Hepatocyte (in vitro differentiated cells): ENCODE results near the gene ATOH8. TPM values are rescaled to one million over a fixed set of nuclear protein-coding genes. Genes with fewer than 3 reads are reported as not detected.

Experiments used
- DNase-seq: peaks from one replicate; pipeline ENCODE4 v3.0.0-alpha.2; 2016; ENCODE audit warnings: low spot score
- H2AFZ ChIP-seq: fragments of 200-600 bp; sonication (generic); 2 replicates; pipeline ENCODE4 v1.6.0; 2016; ENCODE audit warnings: antibody characterized with exemption, mild to moderate bottlenecking
- H3K27ac ChIP-seq: fragments of 200-600 bp; sonication (generic); 2 replicates; pipeline ENCODE4 v1.5.1; 2016; ENCODE audit warnings: mild to moderate bottlenecking
- H3K27me3 ChIP-seq: fragments of 200-600 bp; sonication (generic); 2 replicates; pipeline ENCODE4 v1.6.1; 2016
- H3K36me3 ChIP-seq: fragments of 200-600 bp; sonication (generic); replicated peaks from 2 replicates; pipeline ENCODE4 v1.5.1; 2016; ENCODE audit warnings: low read depth; ENCODE audit not compliant: insufficient read depth
- H3K4me1 ChIP-seq: fragments of 200-600 bp; sonication (generic); 2 replicates; pipeline ENCODE4 v1.5.1; 2016; ENCODE audit warnings: mild to moderate bottlenecking, moderate library complexity; ENCODE audit not compliant: insufficient read depth
- H3K4me2 ChIP-seq: fragments of 200-600 bp; sonication (generic); 2 replicates; pipeline ENCODE4 v1.6.0; 2016
- H3K4me3 ChIP-seq: fragments of 200-600 bp; sonication (generic); 2 replicates; pipeline ENCODE4 v1.5.1; 2016; ENCODE audit warnings: mild to moderate bottlenecking
- H3K79me2 ChIP-seq: fragments of 200-600 bp; sonication (generic); 2 replicates; pipeline ENCODE4 v1.6.0; 2017; ENCODE audit warnings: mild to moderate bottlenecking
- H3K9me2 ChIP-seq: fragments of 200-600 bp; sonication (generic); replicated peaks from 2 replicates; pipeline ENCODE4 v1.6.0; 2017; ENCODE audit warnings: mild to moderate bottlenecking; ENCODE audit not compliant: insufficient read depth
- H3K9me3 ChIP-seq: fragments of 200-600 bp; sonication (generic); 2 replicates; pipeline ENCODE4 v1.5.1; 2016; ENCODE audit warnings: low read depth, mild to moderate bottlenecking
- H4K20me1 ChIP-seq: fragments of 200-600 bp; sonication (generic); 2 replicates; pipeline ENCODE4 v1.6.0; 2016; ENCODE audit warnings: mild to moderate bottlenecking; ENCODE audit not compliant: insufficient read depth, poor library complexity, severe bottlenecking
- EZH2 ChIP-seq: fragments of 200-600 bp; sonication (generic); IDR thresholded peaks from 2 replicates; pipeline ENCODE4 v1.6.1; 2016; ENCODE audit warnings: antibody characterized with exemption, mild to moderate bottlenecking, borderline replicate concordance
- EZH2phosphoT487 ChIP-seq: fragments of 200-600 bp; sonication (generic); IDR thresholded peaks from one replicate; pipeline ENCODE4 v1.6.1; 2018; ENCODE audit warnings: antibody characterized with exemption, mild to moderate bottlenecking, low read depth, moderate library complexity; ENCODE audit not compliant: unreplicated experiment, severe bottlenecking
- WGBS: methylation state at CpG from one replicate; pipeline ENCODE4 v1.1.6; 2016; ENCODE audit warnings: low lambda C conversion rate; ENCODE audit errors: missing lambda C conversion rate; 5-methylcytosine and 5-hydroxymethylcytosine counted together
- polyA plus RNA-seq: library from polyadenylated mRNA; unstranded; fragments of >200 nt; fragmentation: Nextera tagmentation; extraction: Ambion mirVana; gene quantifications from 2 replicates; pipeline ENCODE4 v1.2.1, GENCODE V29; 2016
- total RNA-seq: library from RNA; depleted of rRNA; stranded (reverse); fragments of >200 nt; gene quantifications from 2 replicates; pipeline ENCODE4 v1.2.3, GENCODE V29; 2014
- TF ChIP-seq, protein P1 (sequence below): fragments of 200-600 bp; sonication (generic); IDR thresholded peaks from 2 replicates; pipeline ENCODE4 v1.5.1; 2016; ENCODE audit warnings: antibody characterized with exemption, mild to moderate bottlenecking; ENCODE audit not compliant: poor library complexity

Gene ATOH8
- total and polyA plus RNA-seq, 2 experiments from 2014 or later: 1.3 to 2.0 TPM

DNA sequence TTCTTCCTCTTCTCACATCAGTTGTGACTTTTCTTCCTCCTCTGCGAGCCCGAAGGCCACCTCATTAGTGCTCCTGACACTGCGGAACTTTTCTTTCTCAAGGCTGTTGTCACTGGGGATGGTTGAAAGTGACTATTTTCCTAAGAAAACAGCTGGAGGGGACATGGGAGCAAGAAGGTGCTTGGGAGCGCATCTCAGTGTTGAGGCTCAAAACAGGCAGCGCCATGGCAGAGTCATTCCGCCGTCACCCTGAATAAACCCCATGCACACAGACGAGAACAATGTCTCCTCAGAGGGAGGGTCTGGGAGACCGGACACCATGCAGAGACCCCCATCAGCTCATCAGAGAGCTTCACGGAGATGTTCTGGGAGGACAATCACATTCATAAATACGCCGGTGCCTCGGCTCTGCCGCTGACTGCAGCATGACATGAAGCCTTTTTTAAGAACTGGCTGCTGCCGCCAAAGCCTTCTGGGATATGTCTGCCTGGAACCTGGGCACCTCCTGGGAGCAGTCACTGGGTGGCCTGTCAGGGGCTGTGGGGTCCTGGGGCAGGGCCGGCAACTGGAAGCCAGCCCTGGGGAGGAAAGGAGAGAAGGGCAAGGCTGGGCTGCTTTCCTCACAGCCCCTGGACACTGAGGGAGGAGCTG lies 19.2 kb downstream of the ATOH8 start:
- H3K9me3 ChIP-seq: no peaks in the 10 kb centered on the region
- H3K36me3 ChIP-seq: no peaks in the 10 kb centered on the region
- H3K4me2 ChIP-seq: peak overlapping the region; percentile 65
- no peak overlapping the region for H3K4me3 ChIP-seq
- no peak for TF ChIP-seq EZH2
- TF ChIP-seq, protein P1, sequence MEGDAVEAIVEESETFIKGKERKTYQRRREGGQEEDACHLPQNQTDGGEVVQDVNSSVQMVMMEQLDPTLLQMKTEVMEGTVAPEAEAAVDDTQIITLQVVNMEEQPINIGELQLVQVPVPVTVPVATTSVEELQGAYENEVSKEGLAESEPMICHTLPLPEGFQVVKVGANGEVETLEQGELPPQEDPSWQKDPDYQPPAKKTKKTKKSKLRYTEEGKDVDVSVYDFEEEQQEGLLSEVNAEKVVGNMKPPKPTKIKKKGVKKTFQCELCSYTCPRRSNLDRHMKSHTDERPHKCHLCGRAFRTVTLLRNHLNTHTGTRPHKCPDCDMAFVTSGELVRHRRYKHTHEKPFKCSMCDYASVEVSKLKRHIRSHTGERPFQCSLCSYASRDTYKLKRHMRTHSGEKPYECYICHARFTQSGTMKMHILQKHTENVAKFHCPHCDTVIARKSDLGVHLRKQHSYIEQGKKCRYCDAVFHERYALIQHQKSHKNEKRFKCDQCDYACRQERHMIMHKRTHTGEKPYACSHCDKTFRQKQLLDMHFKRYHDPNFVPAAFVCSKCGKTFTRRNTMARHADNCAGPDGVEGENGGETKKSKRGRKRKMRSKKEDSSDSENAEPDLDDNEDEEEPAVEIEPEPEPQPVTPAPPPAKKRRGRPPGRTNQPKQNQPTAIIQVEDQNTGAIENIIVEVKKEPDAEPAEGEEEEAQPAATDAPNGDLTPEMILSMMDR: no peak
- TF ChIP-seq EZH2phosphoT487: no peak
- no peaks in the 10 kb centered on the region for H3K9me2 ChIP-seq
- H2AFZ ChIP-seq: no peak overlapping the region
- no peaks in the 10 kb centered on the region for H3K79me2 ChIP-seq
- DNase-seq: no peak
- peaks cover 52% of the 10 kb centered on the region for H3K4me1 ChIP-seq
- H3K27ac ChIP-seq: peak overlapping the region; percentile 95
- WGBS: 64% methylated on average over 15 of the region's 16 CpGs
- H3K27me3 ChIP-seq: no peaks in the 10 kb centered on the region
- no peaks in the 10 kb centered on the region for H4K20me1 ChIP-seq

DNA sequence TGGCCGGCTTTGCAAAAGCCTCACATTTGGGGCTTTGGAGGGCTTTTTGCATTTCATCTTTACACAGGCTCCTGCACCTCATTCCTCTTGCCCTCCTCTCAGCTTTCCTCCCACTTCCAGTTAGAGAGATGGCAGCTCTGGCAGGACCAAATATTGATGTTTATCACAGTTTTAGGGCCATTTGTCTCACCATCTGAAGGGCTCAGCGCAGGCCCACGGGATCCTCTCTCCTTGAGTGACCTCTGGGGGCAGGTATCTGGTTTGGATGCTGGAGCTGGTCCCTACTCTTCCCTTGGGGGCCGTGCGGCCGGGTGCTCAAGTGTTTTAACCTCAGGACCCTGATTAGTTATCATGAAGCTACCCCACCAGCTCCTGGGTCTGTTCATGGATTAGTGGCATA lies 19.9 kb downstream of the ATOH8 start:
- no peak overlapping the region for H3K4me3 ChIP-seq
- H3K36me3 ChIP-seq: no peaks in the 10 kb centered on the region
- TF ChIP-seq EZH2phosphoT487 (no peak), EZH2 (no peak)
- TF ChIP-seq, protein P1: no peak
- WGBS: 76% methylated on average over 6 of the region's 6 CpGs
- H3K9me2 ChIP-seq: no peaks in the 10 kb centered on the region
- H3K27me3 ChIP-seq: no peaks in the 10 kb centered on the region
- DNase-seq: no peak
- H3K4me1 ChIP-seq: peaks cover 48% of the 10 kb centered on the region
- H3K4me2 ChIP-seq: peak overlapping the region; percentile 65
- H3K27ac ChIP-seq: peak overlapping the region; percentile 95
- H3K9me3 ChIP-seq: no peaks in the 10 kb centered on the region
- no peaks in the 10 kb centered on the region for H3K79me2 ChIP-seq
- no peaks in the 10 kb centered on the region for H4K20me1 ChIP-seq
- no peak overlapping the region for H2AFZ ChIP-seq

DNA sequence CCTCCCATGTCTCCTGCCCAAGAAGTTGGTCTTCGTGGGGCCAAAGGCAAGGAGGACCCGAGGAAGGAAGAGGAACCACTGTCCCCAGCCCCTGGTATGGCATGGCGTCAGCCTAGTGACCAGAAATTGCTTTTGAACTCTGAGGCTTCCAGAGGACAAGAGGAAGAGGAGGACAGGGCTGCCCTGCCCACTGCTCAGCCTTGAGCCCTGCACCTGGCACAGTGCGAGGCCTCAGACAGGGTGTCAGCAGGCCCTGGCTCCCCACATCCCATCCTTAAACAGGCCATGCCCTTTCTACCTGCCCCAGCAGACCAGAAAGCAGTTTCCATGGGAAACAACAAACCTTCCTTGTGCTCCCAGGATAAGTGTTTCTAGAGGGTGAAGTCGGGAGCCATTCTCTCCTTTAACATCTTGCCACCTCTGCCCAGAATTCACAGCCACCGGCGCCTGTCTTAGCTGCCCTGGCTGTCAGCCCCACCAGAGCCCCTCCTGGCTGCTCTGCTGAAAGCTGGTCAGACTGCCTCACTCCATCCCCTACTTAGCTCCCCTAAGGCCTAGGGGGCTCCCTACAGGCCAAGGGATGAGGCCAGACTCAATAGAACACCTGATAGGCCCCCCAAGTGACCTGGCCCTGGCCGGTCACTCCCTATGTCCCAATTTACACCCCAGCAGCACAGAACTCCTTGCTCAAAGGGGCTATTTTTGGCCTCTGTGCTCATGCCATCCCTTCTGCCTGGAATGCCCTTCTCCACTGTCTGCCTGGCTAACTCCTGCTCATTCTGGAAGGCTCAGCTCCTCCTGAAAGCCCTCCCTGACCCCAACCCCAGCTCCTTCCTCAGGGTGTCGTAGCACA lies 20.6 kb downstream of the ATOH8 start:
- Histone ChIP-seq H3K4me1 (peaks cover 42% of the 10 kb centered on the region), H3K9me3 (no peaks in the 10 kb centered on the region), H3K36me3 (no peaks in the 10 kb centered on the region), H4K20me1 (no peaks in the 10 kb centered on the region), H3K4me3 (no peak overlapping the region), H3K9me2 (no peaks in the 10 kb centered on the region), H3K4me2 (no peak overlapping the region), H3K79me2 (no peaks in the 10 kb centered on the region), H2AFZ (no peak overlapping the region), H3K27me3 (no peaks in the 10 kb centered on the region), H3K27ac (peak overlapping the region; percentile 95)
- DNase-seq: no peak
- 94% methylated on average over 9 of the region's 9 CpGs for WGBS
- TF ChIP-seq EZH2phosphoT487 (no peak), EZH2 (no peak)
- TF ChIP-seq, protein P1: no peak
